ENCODE data around the gene HHEX. TPM values are rescaled to one million over a fixed set of nuclear protein-coding genes. Genes with fewer than 3 reads are reported as not detected.

Gene HHEX
- total and polyA plus RNA-seq, 2 of the 4 experiments (the other 2 are of a cell fraction) = 2.3 to 7.7 TPM

DNA sequence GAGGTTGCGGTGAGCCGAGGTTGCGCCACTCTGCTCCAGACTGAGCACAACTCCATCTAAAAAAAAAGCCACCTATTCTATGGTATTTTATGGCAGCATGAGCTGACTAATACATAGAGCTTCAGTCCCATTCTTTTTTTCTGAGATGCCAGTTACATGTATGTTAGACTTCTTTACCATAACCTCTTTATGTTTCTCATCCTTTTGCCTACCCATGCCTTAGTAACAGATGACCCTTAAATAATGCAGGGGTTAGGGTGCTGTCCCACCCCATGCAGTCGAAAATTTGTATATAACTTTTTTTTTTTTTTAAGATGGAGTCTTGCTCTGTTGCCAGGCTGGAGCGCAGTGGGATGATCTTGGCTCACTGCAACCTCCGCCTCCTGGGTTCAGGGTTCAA lies 22.7 kb upstream of the HHEX start:
- intact Hi-C loops (cut with micrococcal nuclease) = no loop called here
- dilution Hi-C loops (cut with HindIII; ENCODE audit: low sequenced_read_pairs, unreplicated experiment) = no loop called here
- H3K14ac ChIP-seq (replicated peaks; ENCODE audit: low read depth, low read length) = no peak overlapping the region

More for the DNA sequence above, 22.7 kb upstream of the HHEX start:
- Histone ChIP-seq H3K9ac (ENCODE audit: low read depth, low read length) (no peak overlapping the region), H3K79me1 (ENCODE audit: low read depth in 1 of 2, low read length in 2 of 2) (no peaks in the 10 kb centered on the region), H4K5ac (ENCODE audit: low read depth, low read length) (no peak overlapping the region), H3K18ac (ENCODE audit: low read depth, low read length) (no peak overlapping the region), H3K23ac (ENCODE audit: low read depth, low read length) (no peak overlapping the region), H3K4me1 (ENCODE audit: control insufficient read depth, insufficient read depth, low read length) (no peaks in the 10 kb centered on the region), H3K56ac (ENCODE audit: extremely low read depth, insufficient read depth, low read length) (no peak overlapping the region), H2BK15ac (ENCODE audit: low read depth, low read length) (no peak overlapping the region), H3K4ac (ENCODE audit: low read depth, low read length) (no peak overlapping the region), H3K9me1 (ENCODE audit: insufficient read depth, low read length) (no peaks in the 10 kb centered on the region), H2BK20ac (ENCODE audit: low read depth, low read length) (no peak overlapping the region), H2BK120ac (ENCODE audit: low read depth, low read length) (no peak overlapping the region), H3K36me3 (ENCODE audit: control insufficient read depth, insufficient read depth, low read length) (no peaks in the 10 kb centered on the region), H4K91ac (ENCODE audit: insufficient read depth, low read depth, low read length) (no peak overlapping the region), H3K4me2 (ENCODE audit: low read depth, low read length) (no peak overlapping the region), H2BK5ac (ENCODE audit: low read depth, low read length, poor library complexity, severe bottlenecking) (no peak overlapping the region), H3K27ac (ENCODE audit: insufficient read depth, low read length) (no peak overlapping the region), H3K9me3 (ENCODE audit: control insufficient read depth, insufficient read depth, low read length) (peaks cover 4% of the 10 kb centered on the region; the same call in 1 of the 2 replicates), H2AFZ (replicated peaks; ENCODE audit: low read length, poor library complexity) (no peak overlapping the region), H4K20me1 (ENCODE audit: insufficient read depth, low read length) (no peaks in the 10 kb centered on the region), H3K4me3 (ENCODE audit: insufficient read depth, low read depth, low read length) (no peak overlapping the region), H2AK9ac (replicated peaks; ENCODE audit: low read depth, low read length, poor library complexity) (no peak overlapping the region), H2AK5ac (ENCODE audit: low read depth, low read length) (no peak overlapping the region), H3K27me3 (ENCODE audit: control insufficient read depth, insufficient read depth, low read length) (no peaks in the 10 kb centered on the region), H4K8ac (ENCODE audit: low read depth in 2 of 2, low read length in 2 of 2) (no peak overlapping the region)
- CTCF ChIA-PET = no interaction called here
- in situ Hi-C loops (cut with MboI; ENCODE audit: low sequenced_read_pairs) = no loop called here
- ATAC-seq (ENCODE audit: low read depth) = no peak
- BruUV-seq (replicated peaks) = no TSS peak
- POLR2A ChIA-PET (ENCODE audit: unreplicated experiment) = no interaction called here
- no CpG with 5 or more reads among the region's 6 CpGs for WGBS, 2 experiments (ENCODE audit: extremely low coverage in 2 of 2, insufficient read length in 1 of 2)
- no peak for DNase-seq
- TF ChIP-seq NFE2L2 (IDR thresholded peaks at IDR 0.05; ENCODE audit: low read depth, low read length) (no peak), MAFK (IDR thresholded peaks at IDR 0.05; ENCODE audit: low read depth, low read length) (no peak), RAD21 (IDR thresholded peaks at IDR 0.05; ENCODE audit: low read length) (no peak), MXI1 (IDR thresholded peaks at IDR 0.05; ENCODE audit: borderline replicate concordance, low read depth, low read length) (no peak), FOS (IDR thresholded peaks at IDR 0.05; ENCODE audit: low read depth, low read length) (no peak), CEBPB (IDR thresholded peaks at IDR 0.05; ENCODE audit: low read depth, low read length) (no peak), CHD1 (IDR thresholded peaks at IDR 0.05; ENCODE audit: low read depth, low read length) (no peak), CTCF (conservative IDR thresholded peaks at IDR 0.05; ENCODE audit: low read depth, low read length) (no peak), BHLHE40 (IDR thresholded peaks at IDR 0.05; ENCODE audit: low read depth, low read length) (no peak), MAZ (IDR thresholded peaks at IDR 0.05; ENCODE audit: borderline replicate concordance, low read depth, low read length) (no peak), POLR2A (IDR thresholded peaks at IDR 0.05; ENCODE audit: low read depth, low read length) (no peak), RCOR1 (IDR thresholded peaks at IDR 0.05; ENCODE audit: insufficient replicate concordance, low read length) (no peak), USF2 (IDR thresholded peaks at IDR 0.05; ENCODE audit: low read depth, low read length) (no peak), SMC3 (IDR thresholded peaks at IDR 0.05; ENCODE audit: low read depth, low read length) (no peak), RFX5 (IDR thresholded peaks at IDR 0.05; ENCODE audit: low read depth, low read length) (no peak)
- TF ChIP-seq, protein P1, sequence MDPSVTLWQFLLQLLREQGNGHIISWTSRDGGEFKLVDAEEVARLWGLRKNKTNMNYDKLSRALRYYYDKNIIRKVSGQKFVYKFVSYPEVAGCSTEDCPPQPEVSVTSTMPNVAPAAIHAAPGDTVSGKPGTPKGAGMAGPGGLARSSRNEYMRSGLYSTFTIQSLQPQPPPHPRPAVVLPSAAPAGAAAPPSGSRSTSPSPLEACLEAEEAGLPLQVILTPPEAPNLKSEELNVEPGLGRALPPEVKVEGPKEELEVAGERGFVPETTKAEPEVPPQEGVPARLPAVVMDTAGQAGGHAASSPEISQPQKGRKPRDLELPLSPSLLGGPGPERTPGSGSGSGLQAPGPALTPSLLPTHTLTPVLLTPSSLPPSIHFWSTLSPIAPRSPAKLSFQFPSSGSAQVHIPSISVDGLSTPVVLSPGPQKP (IDR thresholded peaks at IDR 0.05; ENCODE audit: borderline replicate concordance, low read depth, low read length) = no peak
